ENCODE data around the gene TNFAIP8L1. TPM values are rescaled to one million over a fixed set of nuclear protein-coding genes. Genes with fewer than 3 reads are reported as not detected.

TNFAIP8L1 gene
- total and polyA plus RNA-seq, 2 of the 8 experiments (the other 6 are each of a cell fraction or from before 2014, with no cell fraction given): 3.2 to 6.1 TPM

DNA sequence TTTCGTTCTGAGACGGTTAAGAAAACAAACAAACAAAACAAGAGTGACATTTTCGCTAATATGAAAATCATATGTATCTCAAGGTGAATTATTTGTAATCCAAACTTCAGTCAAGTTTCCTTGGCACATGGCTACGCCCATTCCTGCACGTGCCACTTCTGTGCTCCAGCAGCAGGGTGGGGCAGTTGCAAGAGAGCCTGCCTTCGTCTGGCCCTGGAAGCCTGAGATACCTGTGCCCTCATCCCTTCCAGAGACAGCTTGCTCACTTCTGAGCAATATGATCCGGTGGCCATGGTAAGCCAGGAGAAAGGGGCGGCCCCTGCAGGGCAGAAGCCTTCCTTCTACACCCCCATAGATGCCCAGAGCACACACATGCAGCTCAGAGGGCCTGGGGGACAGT is 62.2 kb downstream of the TNFAIP8L1 start:
- Histone ChIP-seq H4K91ac (replicated peaks; ENCODE audit: insufficient read length, low read length) (no peak overlapping the region), H2BK20ac (ENCODE audit: low read length) (no peak overlapping the region), H3K9ac (replicated peaks in 1 of 4; ENCODE audit: extremely low read depth in 1 of 4, low read depth in 3 of 4, low read length in 3 of 4) (no peak overlapping the region), H2AK5ac (ENCODE audit: low read depth, low read length) (no peak overlapping the region), H2BK120ac (replicated peaks; ENCODE audit: low read depth, low read length) (no peak overlapping the region), H2AFZ (ENCODE audit: low read length) (no peak overlapping the region), H3K27me3 (replicated peaks in 1 of 4; ENCODE audit: control insufficient read depth in 3 of 4, extremely low read depth in 1 of 4, insufficient read depth in 3 of 4, low read length in 3 of 4) (no peaks in the 10 kb centered on the region), H3K27ac (ENCODE audit: low read depth, low read length) (no peak overlapping the region), H3K36me3 (ENCODE audit: control insufficient read depth in 2 of 4, insufficient read depth in 4 of 4, low read length in 3 of 4) (peaks cover 7 to 46% (median 20%) of the 10 kb centered on the region in 4 experiments), H3K4me3 (ENCODE audit: extremely low read depth in 1 of 4, insufficient read depth in 2 of 4, low read depth in 3 of 4, low read length in 4 of 4) (no peak overlapping the region), H3K9me3 (ENCODE audit: insufficient read depth in 2 of 2, low read depth in 1 of 2, low read length in 1 of 2) (no peaks in the 10 kb centered on the region), H2BK5ac (ENCODE audit: low read depth, low read length) (no peak overlapping the region), H3K14ac (ENCODE audit: insufficient read length) (no peak overlapping the region), H2BK12ac (ENCODE audit: low read depth, low read length) (no peak overlapping the region), H3K4me1 (replicated peaks in 1 of 4; ENCODE audit: control insufficient read depth in 3 of 4, insufficient read depth in 4 of 4, low read length in 3 of 4) (no peaks in the 10 kb centered on the region), H3K56ac (replicated peaks; ENCODE audit: insufficient read length, low read depth, low read length) (no peak overlapping the region), H3K23ac (ENCODE audit: insufficient read length) (no peak overlapping the region), H3K79me1 (ENCODE audit: low read depth, low read length) (no peaks in the 10 kb centered on the region), H3K4me2 (ENCODE audit: insufficient read depth in 1 of 2, low read depth in 2 of 2, low read length in 2 of 2) (no peak overlapping the region), H3K4ac (replicated peaks; ENCODE audit: insufficient read length, low read depth, low read length) (no peak overlapping the region), H4K5ac (ENCODE audit: insufficient read length, low read depth, low read length) (no peak overlapping the region), H3K18ac (ENCODE audit: extremely low read depth, low read length) (no peak overlapping the region), H3K23me2 (ENCODE audit: low read depth, low read length) (no peaks in the 10 kb centered on the region), H2BK15ac (ENCODE audit: low read length) (no peak overlapping the region), H4K8ac (ENCODE audit: extremely low read depth, insufficient read depth, low read length) (no peak overlapping the region), H4K20me1 (replicated peaks in 1 of 2; ENCODE audit: control insufficient read depth in 1 of 2, insufficient read depth in 2 of 2, low read length in 2 of 2) (peaks cover 0 to 8% of the 10 kb centered on the region in 2 experiments), H3K79me2 (ENCODE audit: control insufficient read depth in 1 of 2, insufficient read depth in 2 of 2, low read length in 2 of 2) (no peaks in the 10 kb centered on the region)
- DNase-seq (ENCODE audit: low read depth in 1 of 2, low spot score in 2 of 2) (no peak), FAIRE-seq (no peak)
- ChIA-PET CTCF (ENCODE audit: partially characterized antibody) (interaction anchor here (1.5 kb wide), 1 partner anchor 15 kb away, joined by 3 read pairs; no protein-coding TSS in a partner anchor), POLR2A (ENCODE audit: partially characterized antibody) (interaction anchor here (1.8 kb wide), 1 partner anchor 9 kb away, joined by 5 read pairs; no protein-coding TSS in a partner anchor)
- 90% methylated on average over 8 of the region's 8 CpGs; no CpG with 5 or more reads in 1 of the 2 experiments for WGBS, 2 experiments (ENCODE audit: extremely low coverage in 1 of 2, insufficient coverage in 1 of 2, insufficient read length in 1 of 2, insufficient replicate concordance in 2 of 2, low coverage in 1 of 2, low lambda C conversion rate in 2 of 2, missing lambda C conversion rate in 1 of 2)
- TF ChIP-seq FOSL1 (IDR thresholded peaks at IDR 0.05; ENCODE audit: insufficient read depth, low read depth, low read length): no peak
- TF ChIP-seq, protein P1, sequence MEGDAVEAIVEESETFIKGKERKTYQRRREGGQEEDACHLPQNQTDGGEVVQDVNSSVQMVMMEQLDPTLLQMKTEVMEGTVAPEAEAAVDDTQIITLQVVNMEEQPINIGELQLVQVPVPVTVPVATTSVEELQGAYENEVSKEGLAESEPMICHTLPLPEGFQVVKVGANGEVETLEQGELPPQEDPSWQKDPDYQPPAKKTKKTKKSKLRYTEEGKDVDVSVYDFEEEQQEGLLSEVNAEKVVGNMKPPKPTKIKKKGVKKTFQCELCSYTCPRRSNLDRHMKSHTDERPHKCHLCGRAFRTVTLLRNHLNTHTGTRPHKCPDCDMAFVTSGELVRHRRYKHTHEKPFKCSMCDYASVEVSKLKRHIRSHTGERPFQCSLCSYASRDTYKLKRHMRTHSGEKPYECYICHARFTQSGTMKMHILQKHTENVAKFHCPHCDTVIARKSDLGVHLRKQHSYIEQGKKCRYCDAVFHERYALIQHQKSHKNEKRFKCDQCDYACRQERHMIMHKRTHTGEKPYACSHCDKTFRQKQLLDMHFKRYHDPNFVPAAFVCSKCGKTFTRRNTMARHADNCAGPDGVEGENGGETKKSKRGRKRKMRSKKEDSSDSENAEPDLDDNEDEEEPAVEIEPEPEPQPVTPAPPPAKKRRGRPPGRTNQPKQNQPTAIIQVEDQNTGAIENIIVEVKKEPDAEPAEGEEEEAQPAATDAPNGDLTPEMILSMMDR (IDR thresholded peaks at IDR 0.05; ENCODE audit: control extremely low read depth in 1 of 3, insufficient read depth in 1 of 3, low read depth in 1 of 3, low read length in 3 of 3): no peak
- TF ChIP-seq CBX5 (IDR thresholded peaks at IDR 0.05; ENCODE audit: low read depth, low read length): no peak
- no peak for TF ChIP-seq TBP (IDR thresholded peaks at IDR 0.05; ENCODE audit: low read depth, low read length)
- TF ChIP-seq CREB1 (IDR thresholded peaks at IDR 0.05): no peak
- no peak for TF ChIP-seq CHD2 (IDR thresholded peaks at IDR 0.05; ENCODE audit: low read length)
- TF ChIP-seq ASH2L (IDR thresholded peaks at IDR 0.05; ENCODE audit: low read length): no peak
- no peak for TF ChIP-seq CTBP2 (IDR thresholded peaks at IDR 0.05; ENCODE audit: borderline replicate concordance, insufficient read depth, insufficient read length, low read length)
- no peak for TF ChIP-seq KDM5A (IDR thresholded peaks at IDR 0.05; ENCODE audit: low read length)
- no peak for TF ChIP-seq CBX8 (IDR thresholded peaks at IDR 0.05; ENCODE audit: borderline replicate concordance, low read depth, low read length)
- no peak for TF ChIP-seq USF2 (IDR thresholded peaks at IDR 0.05; ENCODE audit: low read length)
